SHP77 (cell line): ENCODE results near the gene PIK3IP1.

Source experiments
- DNase-seq, 2 experiments: peaks; one replicate each; lab custom pipeline; 2025; lab: John Stamatoyannopoulos, UW

The PIK3IP1 gene

GRCh38 chr22:31308181-31308580, 15.9 kb upstream of the PIK3IP1 start:
- DNase-seq = no peak

DNA sequence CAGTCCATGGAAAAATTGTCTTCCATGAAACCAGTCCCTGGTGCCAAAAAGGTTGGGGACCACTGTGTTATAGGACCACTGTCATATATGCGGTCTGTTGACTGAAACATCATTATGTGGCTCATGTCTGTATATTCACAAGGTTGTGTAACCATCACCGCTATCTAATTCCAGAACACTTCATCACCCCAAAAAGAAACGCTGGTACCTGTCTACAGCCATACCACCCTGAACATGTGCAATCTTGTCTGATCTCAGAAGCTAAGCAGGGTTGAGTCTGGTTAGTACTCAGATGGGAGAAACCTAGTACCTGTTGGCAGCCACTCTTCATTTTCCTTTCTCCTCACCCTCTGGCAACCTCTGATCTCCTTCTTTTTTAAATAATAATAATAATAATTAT, 12.9 kb upstream of the PIK3IP1 start:
- DNase-seq = no peak

DNA sequence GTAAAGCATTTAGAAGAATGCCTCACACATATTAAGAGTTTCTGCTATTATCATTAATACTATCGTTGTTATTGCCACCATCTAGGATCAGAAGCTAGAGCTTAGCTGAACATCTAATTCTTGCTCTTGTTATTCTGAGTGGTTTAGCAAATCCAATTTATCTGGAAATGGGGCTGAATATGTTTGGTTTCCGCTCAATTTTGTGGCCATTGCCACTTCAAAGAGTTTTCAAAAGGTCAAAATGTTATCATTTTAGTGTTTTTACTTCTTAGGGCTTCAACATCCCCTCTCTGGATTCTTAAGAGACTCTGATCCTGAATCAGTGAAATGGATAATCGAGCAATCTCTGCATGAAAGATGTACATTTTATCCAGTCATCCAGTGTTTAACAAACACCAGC, 10.2 kb upstream of the PIK3IP1 start:
- no peak for DNase-seq

- no peak for DNase-seq
These were observed 9.7 kb upstream of the PIK3IP1 start for GRCh38 chr22:31302006-31302405.

GRCh38 chr22:31300896-31301295, 8.6 kb upstream of the PIK3IP1 start:
- DNase-seq = no peak

GRCh38 chr22:31295831-31296657, 3.8 kb upstream of the PIK3IP1 start:
- no peak for DNase-seq

GRCh38 chr22:31295360-31295759, 3.1 kb upstream of the PIK3IP1 start:
- no peak for DNase-seq

GRCh38 chr22:31291481-31292235, 630 bp downstream of the PIK3IP1 start:
- DNase-seq = no peak

- DNase-seq = peak; percentile 92 to 95
These were observed 1.5 kb downstream of the PIK3IP1 start for GRCh38 chr22:31290494-31291471.

DNA sequence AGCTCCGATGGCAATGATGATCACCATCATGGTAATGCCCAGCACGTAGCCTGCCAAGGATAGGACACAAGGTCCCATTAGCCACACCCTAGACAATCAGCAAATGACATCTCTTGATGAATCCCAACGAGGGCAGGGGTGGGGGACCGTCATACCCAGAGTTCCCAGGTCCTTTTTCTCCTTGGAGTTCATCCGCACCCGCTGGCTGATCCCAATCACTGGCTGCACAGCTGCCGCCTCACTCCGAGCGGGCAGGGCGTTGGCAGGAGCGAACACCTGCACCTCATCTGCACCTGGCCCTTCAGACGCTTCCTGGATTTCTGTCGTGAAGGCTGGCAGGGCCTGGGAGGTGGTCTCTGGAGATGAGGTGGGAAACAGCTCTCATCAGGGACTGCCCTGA, 2.9 kb downstream of the PIK3IP1 start:
- peak; percentile 63 to 79 for DNase-seq

GRCh38 chr22:31288496-31289240, 3.6 kb downstream of the PIK3IP1 start:
- no peak for DNase-seq

GRCh38 chr22:31287818-31288495, 4.3 kb downstream of the PIK3IP1 start:
- DNase-seq = no peak

DNA sequence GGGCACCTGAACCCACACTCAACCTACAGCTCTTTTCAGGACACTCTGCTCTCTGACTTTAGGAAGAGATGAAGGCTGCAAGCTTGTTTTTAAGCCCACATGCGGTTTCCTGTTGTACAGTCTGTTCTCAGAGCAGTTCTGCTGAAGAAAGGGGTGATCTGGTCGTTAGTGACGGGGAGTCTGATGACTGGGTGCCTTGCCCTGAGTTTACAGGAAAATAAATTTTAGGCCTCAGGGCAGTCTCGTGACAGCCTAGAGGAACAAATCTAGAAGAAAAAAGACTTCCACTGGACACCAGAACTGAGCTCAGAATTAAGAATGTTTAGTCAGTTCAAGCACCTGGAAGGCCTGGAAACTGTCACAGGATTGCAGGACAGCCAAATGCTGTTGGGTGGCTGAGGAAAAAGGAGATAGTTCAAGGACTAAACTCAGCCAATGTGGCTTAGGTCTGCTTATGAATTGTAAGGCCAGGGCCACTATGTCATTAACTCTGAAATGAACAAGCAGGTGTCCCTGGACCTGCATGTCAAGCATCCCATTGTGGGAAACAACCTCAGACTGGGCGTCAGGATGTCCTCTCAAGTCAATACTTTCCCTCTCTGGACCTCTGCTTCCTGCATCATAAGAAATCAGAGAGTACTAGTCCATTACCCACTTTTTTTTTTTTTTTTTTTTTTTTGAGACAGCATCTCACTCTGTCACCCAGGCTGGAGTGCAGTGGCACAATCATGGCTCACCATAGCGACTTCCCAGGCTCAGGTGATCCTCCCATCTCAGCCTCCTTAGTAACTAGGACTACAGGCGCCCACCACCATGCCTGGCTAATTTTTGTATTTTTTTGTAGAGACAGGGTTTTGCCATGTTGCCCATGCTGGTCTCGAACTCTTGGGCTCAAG, 5.7 kb downstream of the PIK3IP1 start:
- no peak for DNase-seq

DNA sequence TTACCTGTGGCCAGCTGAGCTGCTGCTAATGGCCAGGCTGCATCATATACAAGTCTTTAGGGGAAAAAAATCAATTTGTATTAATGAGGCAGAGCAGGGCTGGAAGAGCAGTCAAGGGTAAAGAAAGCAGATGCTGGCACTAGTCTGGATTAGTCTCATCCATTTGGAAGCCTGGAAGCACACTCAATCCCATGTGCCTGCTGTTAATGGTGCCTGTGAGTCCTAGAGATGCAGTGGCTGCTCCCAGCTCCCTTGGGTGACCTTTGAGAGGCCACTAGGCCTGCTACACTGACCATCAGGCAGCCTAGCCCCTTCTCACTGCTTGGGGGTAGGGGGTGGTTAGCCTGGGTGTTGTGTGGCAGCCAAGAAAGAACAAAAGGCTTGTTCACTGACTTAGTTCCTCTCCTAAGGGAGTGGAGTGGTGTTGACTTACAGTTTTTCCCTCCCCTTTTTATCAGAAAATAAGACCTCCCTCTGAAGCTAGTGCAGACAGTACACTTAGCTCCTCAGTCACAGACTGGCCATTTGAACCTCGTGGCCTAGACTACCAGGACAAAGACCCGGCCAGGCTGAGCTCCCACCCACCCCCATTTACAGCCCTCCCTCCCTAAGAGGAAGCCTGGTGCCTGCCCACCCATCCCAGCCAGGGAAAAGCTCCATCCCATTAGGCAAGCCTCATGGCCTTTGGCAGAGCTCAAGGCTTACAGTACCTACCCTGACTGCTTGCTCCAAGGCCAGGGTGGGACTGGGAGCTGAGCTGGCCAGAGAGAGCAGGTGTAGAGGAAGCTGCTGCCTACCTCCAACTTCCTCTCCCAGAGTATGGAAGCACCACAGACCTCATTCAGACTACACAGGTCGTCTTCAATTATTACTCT, 7.8 kb downstream of the PIK3IP1 start:
- DNase-seq = no peak

DNA sequence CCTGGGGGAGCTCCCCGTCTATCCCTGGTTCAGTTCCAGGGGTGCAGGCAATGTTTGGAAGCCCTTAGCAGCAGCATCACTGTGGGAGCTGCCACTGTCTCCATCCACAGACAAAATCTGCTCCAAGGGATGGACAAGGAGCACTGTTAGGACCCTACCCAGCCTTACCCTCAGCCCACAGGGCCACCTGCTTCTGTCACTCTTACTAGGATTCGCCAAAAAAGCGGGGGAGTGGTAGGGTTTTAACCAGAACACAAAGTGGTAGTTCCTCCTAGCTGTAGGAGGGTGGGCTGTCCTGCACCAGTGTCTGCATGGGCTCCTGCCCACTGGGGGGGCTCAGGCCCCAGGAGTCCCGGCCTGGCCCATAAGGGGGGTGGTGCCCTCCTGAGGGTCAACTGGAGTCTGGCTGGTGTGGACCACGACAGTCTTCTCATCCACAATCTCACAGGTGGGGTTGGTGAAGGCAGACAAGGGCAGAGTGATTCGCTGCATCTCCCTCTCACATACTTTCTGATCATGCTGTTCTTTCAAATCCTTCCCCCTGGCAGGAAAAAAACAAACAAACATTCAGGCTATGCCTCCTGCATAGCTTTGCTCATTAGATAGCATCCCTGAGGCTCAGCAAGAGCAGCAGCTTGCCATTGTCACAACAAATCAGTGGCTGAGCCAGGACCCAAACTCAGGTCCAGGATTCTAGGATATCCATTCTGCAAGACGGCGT, 9.4 kb downstream of the PIK3IP1 start:
- DNase-seq = no peak

- DNase-seq = no peak
These were observed 10.6 kb downstream of the PIK3IP1 start for GRCh38 chr22:31281733-31282132.

GRCh38 chr22:31279821-31280505, 12.3 kb downstream of the PIK3IP1 start:
- DNase-seq = no peak

GRCh38 chr22:31279327-31279669, 13.0 kb downstream of the PIK3IP1 start:
- no peak for DNase-seq
